A549 (cell line): ENCODE measurements around the gene ATF4.

Experiments used
- CEBPB ChIP-seq, 2 experiments: fragments of >200 bp in 1 of 2; sonication (Bioruptor Twin) in 1 of 2; formaldehyde crosslinking in 1 of 2; IDR thresholded peaks; 2 replicates each; pipeline ENCODE4 v1.6.1; 2012 to 2016
- CHD4 ChIP-seq: fragments of 200-600 bp; sonication (generic); IDR thresholded peaks from 2 replicates; pipeline ENCODE4 v1.6.1; 2016; ENCODE audit warnings: antibody characterized with exemption, mild to moderate bottlenecking, borderline replicate concordance
- EP300 ChIP-seq, 2 experiments: fragments of >200 bp; sonication (Bioruptor Twin); formaldehyde crosslinking; IDR thresholded peaks; 2 replicates in 1 of 2; 3 replicates in 1 of 2; pipeline ENCODE4 v1.6.1; 2016 to 2017
- FOSL2 ChIP-seq, 2 experiments: fragments of 450-650 bp in 1 of 2; fragments of >200 bp in 1 of 2; sonication (Bioruptor Twin) in 1 of 2; formaldehyde crosslinking; IDR thresholded peaks; 2 replicates each; pipeline versions ENCODE4 v1.5.0 to v1.6.1; 2016 to 2020; ENCODE audit warnings: mild to moderate bottlenecking in 1 of 2, moderate library complexity in 1 of 2
- GATA3 ChIP-seq: IDR thresholded peaks from 2 replicates; pipeline ENCODE4 v1.6.1; 2012; ENCODE audit warnings: borderline replicate concordance
- NPAS2 ChIP-seq: fragments of 250-450 bp; sonication (Bioruptor Pico); IDR thresholded peaks from 2 replicates; pipeline ENCODE4 v1.8.0; 2022; ENCODE audit warnings: mild to moderate bottlenecking, moderate library complexity, borderline replicate concordance
- NR3C1 ChIP-seq: fragments of >200 bp; sonication (Bioruptor Twin); formaldehyde crosslinking; IDR thresholded peaks from 3 replicates; pipeline ENCODE4 v1.6.1; 2017
- POLR2A ChIP-seq: IDR thresholded peaks from 2 replicates; pipeline ENCODE4 v1.6.1; 2012; ENCODE audit warnings: mild to moderate bottlenecking, low read length
- TF ChIP-seq, protein P1 (sequence below): fragments of >200 bp; sonication (Bioruptor Twin); formaldehyde crosslinking; IDR thresholded peaks from 3 replicates; pipeline ENCODE4 v1.5.1; 2016
- TF ChIP-seq, protein P2 (sequence below): fragments of 200-600 bp; sonication (generic); IDR thresholded peaks from 2 replicates; pipeline ENCODE4 v1.6.1; 2016; ENCODE audit warnings: antibody characterized with exemption, mild to moderate bottlenecking, moderate library complexity
- TF ChIP-seq, protein P3 (sequence below): fragments of 450-650 bp; IDR thresholded peaks from 2 replicates; pipeline ENCODE4 v1.6.1; 2014; ENCODE audit warnings: antibody characterized with exemption

DNA sequence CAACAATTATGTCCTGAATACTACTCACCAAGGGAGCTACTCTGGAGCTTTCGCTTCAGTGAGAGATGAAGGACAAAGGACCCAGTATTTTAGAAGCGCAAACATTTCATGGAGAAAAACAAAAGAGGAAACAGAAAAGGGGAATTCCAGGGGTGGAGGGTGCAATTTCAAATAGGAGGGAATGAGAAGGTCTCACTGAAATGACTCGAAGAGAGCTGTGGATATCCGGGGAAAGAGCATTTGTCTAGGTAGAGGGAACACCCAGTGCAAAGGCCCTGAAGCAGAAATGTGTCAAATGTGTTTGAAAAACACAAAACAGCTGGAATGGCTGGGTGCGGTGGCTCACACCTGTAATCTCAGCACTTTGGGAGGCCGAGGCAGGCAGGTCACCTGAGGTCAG lies 9.8 kb downstream of the ATF4 start:
- TF ChIP-seq, protein P1, sequence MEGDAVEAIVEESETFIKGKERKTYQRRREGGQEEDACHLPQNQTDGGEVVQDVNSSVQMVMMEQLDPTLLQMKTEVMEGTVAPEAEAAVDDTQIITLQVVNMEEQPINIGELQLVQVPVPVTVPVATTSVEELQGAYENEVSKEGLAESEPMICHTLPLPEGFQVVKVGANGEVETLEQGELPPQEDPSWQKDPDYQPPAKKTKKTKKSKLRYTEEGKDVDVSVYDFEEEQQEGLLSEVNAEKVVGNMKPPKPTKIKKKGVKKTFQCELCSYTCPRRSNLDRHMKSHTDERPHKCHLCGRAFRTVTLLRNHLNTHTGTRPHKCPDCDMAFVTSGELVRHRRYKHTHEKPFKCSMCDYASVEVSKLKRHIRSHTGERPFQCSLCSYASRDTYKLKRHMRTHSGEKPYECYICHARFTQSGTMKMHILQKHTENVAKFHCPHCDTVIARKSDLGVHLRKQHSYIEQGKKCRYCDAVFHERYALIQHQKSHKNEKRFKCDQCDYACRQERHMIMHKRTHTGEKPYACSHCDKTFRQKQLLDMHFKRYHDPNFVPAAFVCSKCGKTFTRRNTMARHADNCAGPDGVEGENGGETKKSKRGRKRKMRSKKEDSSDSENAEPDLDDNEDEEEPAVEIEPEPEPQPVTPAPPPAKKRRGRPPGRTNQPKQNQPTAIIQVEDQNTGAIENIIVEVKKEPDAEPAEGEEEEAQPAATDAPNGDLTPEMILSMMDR, result no peak
- no peak for TF ChIP-seq EP300 (IDR thresholded peaks at IDR 0.05)
- TF ChIP-seq FOSL2 (IDR thresholded peaks at IDR 0.05), result no peak
- no peak for TF ChIP-seq FOSL2 (CRISPR knock-in tag; IDR thresholded peaks at IDR 0.05)
- TF ChIP-seq POLR2A, result no peak
- TF ChIP-seq, protein P2, sequence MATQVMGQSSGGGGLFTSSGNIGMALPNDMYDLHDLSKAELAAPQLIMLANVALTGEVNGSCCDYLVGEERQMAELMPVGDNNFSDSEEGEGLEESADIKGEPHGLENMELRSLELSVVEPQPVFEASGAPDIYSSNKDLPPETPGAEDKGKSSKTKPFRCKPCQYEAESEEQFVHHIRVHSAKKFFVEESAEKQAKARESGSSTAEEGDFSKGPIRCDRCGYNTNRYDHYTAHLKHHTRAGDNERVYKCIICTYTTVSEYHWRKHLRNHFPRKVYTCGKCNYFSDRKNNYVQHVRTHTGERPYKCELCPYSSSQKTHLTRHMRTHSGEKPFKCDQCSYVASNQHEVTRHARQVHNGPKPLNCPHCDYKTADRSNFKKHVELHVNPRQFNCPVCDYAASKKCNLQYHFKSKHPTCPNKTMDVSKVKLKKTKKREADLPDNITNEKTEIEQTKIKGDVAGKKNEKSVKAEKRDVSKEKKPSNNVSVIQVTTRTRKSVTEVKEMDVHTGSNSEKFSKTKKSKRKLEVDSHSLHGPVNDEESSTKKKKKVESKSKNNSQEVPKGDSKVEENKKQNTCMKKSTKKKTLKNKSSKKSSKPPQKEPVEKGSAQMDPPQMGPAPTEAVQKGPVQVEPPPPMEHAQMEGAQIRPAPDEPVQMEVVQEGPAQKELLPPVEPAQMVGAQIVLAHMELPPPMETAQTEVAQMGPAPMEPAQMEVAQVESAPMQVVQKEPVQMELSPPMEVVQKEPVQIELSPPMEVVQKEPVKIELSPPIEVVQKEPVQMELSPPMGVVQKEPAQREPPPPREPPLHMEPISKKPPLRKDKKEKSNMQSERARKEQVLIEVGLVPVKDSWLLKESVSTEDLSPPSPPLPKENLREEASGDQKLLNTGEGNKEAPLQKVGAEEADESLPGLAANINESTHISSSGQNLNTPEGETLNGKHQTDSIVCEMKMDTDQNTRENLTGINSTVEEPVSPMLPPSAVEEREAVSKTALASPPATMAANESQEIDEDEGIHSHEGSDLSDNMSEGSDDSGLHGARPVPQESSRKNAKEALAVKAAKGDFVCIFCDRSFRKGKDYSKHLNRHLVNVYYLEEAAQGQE, result no peak
- TF ChIP-seq NR3C1, result no peak
- TF ChIP-seq CEBPB (IDR thresholded peaks at IDR 0.05), result no peak
- TF ChIP-seq GATA3, result no peak
- TF ChIP-seq, protein P3, sequence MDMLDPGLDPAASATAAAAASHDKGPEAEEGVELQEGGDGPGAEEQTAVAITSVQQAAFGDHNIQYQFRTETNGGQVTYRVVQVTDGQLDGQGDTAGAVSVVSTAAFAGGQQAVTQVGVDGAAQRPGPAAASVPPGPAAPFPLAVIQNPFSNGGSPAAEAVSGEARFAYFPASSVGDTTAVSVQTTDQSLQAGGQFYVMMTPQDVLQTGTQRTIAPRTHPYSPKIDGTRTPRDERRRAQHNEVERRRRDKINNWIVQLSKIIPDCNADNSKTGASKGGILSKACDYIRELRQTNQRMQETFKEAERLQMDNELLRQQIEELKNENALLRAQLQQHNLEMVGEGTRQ, result no peak
- no peak for TF ChIP-seq CHD4
- TF ChIP-seq NPAS2 (CRISPR knock-in tag), result no peak
